ENCODE data around the gene ANO10. TPM values are rescaled to one million over a fixed set of nuclear protein-coding genes. Genes with fewer than 3 reads are reported as not detected.
"Not testable (repeated sequence)": the region's sequence is repeated elsewhere in the genome, so short reads cannot be mapped to it uniquely, and the experiment has no call there.

Gene ANO10
- total RNA-seq, 1 donor from 2014 or later, result 24.8 TPM

DNA sequence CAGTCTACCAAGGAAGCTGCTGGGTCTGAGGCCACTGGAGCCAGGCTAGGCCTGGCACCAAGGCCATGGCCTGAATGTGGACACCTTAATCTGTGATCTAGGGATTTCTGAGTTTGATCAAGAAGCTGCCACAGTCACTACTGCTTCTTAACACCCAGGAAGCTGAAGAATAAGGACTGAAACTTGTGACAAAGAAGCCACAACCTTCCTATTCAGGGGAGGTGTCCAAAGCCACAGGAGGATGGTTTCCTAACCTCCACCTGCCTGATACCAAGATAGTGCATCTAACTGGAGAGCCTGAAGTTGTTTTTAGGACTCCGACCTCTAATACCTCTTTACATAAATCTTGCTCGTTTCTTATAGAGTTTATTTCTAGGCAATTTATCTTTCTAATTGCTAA, 5.5 kb upstream of the ANO10 start:
- ATAC-seq, result no peak

DNA sequence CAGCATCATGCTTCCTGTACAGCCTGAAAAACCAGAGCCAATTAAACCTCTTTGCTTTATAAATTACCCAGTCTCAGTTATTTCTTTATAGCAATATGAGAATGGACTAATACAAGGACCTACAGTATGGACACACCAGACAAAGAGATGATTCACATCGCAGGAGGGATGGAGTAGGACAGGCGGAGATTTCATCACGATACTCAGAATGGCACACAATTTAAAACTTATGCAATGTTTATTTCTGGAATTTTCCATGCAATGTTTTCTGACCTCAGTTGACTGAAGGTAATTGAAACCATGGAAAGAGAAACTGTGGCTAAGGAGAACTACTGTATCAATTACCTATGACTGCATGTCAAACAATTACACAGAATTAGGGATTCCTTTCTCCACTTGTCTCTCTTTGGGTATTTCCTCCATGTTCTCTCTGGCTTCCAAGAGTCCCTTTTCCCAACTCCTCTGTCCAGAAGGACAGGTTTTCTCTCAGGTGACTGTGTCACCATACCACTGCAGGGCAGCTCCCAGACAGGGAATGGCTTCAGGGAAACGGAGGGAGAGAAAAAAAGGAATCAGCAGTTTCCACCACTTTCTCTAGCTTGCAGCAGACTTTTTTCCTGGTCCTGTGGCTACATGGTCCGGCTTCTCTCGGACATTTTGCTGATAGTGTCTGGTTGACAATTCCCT, 3.0 kb upstream of the ANO10 start:
- ATAC-seq, result no peak

DNA sequence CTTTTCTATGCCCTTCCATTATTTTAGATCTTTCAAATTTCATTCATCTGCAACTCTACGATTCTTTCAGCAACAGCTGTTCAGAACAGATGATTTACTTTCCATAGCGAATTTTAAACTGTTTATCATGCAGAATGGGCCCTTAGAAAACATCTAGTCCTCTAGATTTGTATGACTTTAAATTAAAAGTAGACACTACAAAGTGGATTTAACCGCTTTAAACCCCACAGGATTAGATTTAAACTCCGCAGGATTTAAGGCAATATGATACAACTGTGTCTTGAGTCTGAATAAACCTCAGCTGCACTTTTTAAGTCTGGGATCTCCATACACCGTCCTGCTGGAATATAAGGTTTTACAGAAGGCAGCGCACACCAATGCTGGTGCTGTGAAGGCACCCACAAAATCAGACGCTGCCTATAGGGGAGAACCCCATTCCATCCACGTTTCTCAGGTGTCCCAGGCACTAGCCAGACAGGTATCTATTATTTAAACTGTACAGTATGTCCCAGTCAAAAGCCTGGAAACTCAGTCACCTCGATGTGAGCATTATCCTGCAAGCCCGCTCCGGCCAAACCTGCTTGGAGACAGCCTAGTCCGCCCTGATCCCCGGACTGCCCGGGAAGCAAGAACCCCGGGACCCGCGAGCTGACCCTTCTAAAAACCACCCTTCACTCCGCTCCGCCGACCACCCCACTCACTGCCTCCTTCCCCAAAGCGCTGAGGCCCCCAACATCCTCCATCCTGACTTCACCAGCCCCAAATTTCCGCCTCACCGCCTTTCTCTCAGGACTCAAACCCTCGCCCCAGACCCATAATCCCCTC, 768 bp downstream of the ANO10 start:
- peak; percentile 11 for ATAC-seq

DNA sequence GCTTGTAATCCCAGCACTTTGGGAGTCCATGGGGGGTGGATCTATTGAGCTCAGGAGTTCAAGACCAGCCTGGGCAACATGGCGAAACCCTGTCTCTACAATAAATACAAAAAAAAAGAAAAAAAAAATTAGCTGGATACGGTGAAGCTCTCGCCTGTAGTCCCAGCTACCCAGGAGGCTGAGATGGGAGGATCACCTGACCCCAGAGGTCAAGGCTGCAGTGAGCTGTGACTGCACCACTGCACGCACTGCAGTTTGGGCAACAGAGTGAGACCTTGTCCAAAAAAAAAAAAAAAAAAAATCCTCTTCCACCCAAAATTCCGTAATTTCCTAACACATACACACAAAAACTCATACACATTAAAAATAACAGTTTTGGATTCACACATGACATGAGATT, 2.2 kb downstream of the ANO10 start:
- no peak for ATAC-seq

DNA sequence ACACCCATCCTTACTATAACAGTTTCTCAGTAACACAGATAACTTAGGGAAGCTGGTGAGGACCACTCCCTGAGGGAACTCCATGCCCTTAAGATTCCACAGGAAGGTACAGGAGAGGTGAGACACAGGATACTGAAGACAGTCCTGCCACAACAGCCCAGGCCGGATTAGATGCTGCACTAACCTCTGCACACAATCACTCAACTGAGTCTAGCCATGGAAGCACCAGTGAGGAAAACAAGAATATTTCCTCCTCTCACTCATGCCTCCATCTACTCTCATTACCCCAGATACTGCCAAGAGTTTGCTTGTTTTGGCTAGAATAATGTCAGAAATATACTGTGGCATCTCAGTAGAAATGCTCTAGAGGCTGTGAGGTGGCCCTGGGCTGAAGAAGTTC, 3.7 kb downstream of the ANO10 start:
- ATAC-seq, result no peak

DNA sequence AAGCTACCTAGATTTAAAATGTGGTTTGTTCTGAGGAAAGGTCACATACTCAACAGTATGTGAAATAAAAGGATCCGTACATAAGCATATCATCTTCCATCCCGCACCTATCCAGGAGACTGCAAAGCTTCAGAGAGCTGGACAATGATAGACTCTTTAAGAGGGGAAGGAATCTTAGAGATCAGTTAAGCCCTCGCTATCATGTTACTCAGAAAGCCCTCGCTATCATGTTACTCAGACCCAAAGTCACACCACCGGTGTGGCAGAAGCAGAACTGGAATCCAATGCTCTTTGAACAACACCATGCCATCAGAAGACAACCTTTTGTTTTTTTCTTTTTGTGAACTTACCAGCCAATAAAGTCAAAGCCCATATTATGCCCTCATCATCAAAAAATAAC, 5.8 kb downstream of the ANO10 start:
- ATAC-seq, result no peak

DNA sequence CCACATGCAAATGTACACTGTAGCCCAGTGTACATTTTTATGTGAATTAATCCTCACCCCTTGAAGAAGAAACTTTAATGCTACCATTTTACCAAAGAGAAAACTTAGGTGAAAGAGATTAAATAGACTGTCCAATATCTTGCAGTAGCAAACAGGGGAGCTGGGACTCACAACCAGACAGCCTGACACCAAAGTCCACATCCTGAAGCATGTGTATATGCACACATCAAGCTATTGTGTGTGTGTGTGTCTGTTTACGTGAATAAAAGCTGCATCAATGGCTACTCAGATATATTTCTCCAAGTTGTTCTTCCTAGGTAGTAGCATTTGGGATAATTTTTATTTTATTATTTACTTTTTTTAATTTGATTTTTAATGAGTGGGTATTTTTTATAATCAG, 6.7 kb downstream of the ANO10 start:
- ATAC-seq, result no peak

DNA sequence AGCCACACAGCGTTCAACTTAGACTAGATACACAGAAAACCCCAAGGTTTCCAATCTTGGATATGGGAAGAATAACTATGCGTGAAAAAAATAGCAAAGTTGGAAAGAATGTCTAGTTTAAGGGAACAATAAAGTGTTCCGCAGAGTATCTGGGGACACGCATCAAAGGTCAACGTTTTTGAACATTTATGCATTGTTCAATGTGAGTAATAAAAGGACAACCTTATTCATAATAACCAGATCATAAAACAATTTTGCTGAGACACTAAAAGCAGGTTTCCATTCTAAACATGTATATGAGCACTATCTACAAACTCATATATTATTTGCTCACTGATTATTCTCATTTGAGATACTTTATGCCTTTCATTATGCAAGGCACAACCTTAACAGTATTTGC, 7.8 kb downstream of the ANO10 start:
- ATAC-seq, result no peak

DNA sequence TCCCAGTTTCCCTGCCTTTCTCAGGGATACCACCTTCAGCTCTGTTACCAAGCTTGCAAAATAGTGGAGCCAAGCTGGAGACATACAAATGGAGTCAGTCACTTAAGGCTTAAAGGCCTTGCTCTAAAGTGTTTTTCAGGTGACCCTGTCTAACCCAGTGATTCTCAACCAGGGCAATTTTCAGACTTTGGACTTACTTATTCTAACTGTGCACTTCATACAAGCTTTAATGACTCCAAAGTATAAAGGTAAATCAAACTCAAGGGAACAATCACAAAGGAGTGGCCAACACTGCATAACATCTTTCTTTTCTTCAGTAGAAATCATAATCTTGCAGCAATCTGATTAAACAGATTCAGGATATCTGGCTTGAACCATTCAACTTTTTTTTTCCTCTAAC, 9.4 kb downstream of the ANO10 start:
- ATAC-seq, result no peak

DNA sequence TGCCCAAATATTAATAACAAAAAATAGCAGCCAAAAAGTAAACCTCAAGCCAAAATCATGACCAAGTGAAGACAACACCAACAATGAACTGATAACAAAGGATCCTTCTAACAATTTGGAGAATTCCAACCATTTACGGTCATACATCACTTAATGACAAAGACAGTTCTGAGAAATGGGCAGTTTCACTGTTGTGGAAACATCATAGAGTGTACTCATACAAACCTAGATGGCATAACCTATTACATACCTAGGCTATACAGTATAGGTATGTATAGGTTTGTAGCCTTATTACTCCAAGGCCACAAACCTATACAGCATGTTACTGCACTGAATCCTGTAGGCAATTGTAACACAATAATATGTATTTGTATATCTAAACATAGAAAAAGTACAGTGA, 12.4 kb downstream of the ANO10 start:
- ATAC-seq, result no peak

DNA sequence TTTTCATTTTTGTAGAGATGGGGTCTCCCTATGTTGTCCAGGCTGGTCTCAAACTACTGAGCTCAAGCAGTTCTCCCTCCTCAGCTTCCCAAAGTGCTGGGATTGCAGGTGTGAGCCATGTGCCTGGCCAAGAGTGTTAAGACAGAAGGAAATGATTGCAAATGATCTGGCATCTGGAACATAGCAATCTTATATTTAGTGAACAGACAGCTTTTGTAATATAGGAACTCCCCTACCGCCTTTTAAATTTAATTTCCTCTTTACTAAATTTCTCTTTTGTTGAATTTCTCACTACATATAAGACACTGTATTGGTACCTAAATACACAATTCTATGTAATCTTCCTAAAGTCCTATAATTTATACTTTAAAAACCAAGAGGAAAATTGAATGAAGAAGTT, 13.1 kb downstream of the ANO10 start:
- no peak for ATAC-seq

DNA sequence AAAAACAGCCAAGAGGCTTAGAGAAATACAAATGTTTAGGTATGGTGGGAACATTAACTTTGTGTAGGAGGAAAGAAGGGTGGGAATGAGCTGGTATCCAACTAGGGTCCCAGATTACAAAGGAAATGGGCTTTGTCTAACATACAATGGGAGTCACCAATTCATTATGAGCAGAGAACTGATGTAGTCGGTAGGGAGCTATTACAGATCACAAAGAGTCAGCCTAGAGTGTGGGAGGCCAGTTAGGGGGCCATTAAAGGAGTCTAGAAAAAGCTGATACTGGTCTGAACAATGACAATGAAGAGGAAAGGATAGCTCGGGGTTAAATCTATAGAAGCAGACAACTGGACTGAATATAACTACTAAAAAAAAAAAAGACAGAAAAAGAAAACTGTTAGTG, 15.5 kb downstream of the ANO10 start:
- ATAC-seq, result no peak

DNA sequence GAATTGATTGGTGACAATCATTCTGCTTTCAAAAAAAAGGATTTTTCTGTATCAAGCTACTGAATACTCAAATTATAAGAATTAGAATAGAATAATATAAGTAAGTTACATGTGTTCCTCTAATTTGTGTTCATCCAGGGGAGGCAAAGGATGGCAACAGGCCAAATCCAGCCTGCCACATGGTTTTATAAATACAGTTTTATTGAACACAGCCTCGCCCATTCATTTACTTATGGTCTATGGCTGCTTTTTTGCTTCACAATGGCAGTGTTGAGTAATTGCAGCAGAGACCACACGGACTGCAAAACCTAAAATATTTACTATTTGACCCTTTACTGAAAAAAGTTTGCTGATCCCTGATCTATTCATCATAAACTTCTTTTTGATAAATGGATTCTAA, 21.9 kb downstream of the ANO10 start:
- not testable (repeated sequence) for ATAC-seq

DNA sequence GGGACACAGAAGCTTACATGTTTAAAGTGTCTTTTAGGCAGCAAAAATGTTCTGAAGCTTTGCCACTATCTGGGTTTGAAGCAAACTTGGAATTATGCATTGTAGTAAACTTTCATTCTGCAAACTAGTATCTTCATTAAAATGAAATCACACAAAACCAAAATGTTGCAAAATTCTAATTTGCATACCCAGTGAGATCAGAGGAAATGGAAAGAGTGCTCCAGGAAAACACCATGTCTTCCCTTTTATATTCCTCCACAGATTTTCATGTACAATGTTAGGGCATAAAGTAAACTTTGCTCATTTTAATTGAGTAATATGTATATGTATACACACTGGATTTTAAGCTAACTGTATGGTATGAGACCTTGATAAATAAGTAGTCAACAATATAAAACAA, 23.9 kb downstream of the ANO10 start:
- no peak for ATAC-seq

DNA sequence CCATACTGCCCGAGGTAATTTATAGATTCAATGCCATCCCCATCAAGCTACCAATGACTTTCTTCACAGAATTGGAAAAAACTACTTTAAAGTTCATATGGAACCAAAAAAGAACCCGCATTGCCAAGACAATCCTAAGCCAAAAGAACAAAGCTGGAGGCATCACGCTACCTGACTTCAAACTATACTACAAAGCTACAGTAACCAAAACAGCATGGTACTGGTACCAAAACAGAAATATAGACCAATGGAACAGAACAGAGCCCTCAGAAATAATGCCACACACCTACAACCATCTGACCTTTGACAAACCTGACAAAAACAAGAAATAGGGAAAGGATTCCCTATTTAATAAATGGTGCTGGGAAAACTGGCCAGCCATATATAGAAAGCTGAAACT, 25.6 kb downstream of the ANO10 start:
- not testable (repeated sequence) for ATAC-seq

DNA sequence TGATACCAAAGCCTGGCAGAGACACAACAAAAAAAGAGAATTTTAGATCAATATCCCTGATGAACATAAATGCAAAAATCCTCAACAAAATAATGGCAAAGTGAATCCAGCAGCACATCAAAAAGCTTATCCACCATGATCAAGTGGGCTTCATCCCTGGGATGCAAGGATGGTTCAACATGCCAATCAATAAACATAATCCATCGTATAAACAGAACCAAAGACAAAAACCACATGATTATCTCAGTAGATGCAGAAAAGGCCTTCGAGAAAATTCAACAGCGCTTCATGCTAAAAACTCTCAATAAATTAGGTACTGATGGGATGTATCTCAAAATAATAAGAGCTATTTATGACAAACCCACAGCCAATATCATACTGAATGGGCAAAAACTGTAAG, 26.5 kb downstream of the ANO10 start:
- ATAC-seq, result not testable (repeated sequence)

DNA sequence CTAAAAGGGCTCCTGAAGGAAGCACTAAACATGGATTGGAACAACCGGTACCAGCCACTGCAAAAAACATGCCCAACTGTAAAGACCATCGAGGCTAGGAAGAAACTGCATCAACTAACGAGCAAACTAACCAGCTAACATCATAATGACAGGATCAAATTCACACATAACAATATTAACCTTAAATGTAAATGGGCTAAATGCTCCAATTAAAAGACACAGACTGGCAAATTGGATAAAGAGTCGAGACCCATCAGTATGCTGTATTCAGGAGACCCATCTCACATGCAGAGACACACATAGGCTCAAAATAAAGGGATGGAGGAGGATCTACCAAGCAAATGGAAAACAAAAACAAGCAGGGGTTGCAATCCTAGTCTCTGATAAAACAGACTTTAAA, 28.2 kb downstream of the ANO10 start:
- ATAC-seq, result not testable (repeated sequence)

DNA sequence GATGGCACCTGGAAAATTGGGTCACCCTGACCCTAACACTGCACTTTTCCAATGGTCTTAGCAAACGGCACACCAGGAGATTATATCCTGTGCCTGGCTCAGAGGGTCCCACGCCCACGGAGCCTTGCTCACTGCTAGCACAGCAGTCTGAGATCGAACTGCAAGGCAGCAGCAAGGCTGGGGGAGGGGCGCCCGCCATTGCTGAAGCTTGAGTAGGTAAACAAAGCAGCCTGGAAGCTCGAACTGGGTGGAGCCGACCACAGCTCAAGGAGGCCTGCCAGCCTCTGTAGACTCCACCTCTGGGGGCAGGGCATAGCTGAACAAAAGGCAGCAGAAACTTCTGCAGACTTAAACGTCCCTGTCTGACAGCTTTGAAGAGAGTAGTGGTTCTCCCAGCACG, 29.9 kb downstream of the ANO10 start:
- not testable (repeated sequence) for ATAC-seq

DNA sequence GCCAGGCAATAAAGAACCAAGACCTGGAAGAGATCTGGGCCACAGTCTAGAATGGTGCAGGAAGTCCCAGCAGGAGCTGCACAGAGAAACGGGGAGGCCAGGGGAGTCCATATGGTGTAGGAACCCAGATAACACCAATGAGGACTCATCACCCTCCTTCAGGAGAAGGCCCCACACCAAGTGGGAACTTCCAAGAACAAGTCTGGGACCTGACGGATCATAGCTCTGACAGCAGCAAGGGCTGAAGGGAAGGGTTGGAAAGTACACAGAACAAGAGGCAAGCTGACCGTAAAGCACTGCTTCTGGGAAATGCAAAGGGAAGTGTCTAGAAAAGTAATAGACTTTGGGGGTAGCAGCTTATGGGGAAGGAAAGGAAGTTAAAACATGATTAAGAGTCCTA, 34.5 kb downstream of the ANO10 start:
- ATAC-seq, result no peak

DNA sequence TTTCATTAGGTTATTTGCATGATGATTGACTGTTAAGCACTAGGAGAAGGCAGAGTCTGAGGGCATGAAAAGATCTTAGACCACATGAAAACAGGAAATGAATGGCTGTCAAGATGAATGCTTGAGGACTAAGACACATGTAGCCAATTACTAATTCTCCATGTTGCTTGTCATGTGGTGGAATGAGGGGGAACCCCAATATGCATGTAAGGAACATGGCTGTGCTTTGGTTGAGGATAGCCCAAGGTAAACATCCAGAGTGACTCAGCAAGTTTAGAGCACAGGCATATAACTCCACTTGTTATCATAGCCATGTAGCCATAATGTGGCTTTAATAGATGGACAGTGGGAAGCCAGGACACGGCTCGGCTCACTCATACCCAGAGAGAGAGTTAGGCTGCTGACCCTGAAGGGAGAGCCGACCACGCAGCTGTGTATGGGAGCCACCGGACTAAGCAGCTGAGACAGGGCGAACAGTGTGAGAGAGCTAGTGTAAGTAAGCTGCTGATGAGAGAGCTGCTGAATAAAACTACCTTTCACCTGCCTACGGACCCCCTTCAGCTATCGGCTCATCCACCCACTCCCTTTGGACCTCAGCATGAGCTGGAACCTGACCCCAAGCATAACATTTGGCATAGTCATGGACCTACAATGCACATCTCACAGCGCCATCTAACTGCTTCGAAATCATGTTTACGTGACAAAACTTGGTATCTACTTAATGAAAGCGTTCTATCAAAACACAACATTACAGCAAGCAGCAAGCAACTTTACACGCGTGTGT, 37.6 kb downstream of the ANO10 start:
- ATAC-seq, result no peak

DNA sequence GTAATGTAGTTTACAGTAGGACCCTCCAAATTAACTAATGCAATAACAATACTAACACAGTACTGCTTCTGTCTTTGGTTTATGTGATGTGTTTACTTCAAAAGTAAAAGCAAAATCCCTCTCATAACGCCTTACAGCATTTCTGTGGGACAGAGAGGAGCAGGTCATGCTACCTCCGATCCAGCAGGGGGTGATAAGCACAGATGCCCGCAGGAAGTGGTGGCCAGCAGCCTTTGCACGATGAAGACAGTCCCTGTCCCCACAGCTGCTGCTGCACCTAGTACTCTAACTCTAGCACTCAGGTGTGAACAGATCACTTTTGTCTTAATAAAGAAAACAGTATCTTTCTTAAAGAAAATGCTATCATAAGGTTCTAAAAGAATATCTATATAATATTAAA, 38.3 kb downstream of the ANO10 start:
- no peak for ATAC-seq

DNA sequence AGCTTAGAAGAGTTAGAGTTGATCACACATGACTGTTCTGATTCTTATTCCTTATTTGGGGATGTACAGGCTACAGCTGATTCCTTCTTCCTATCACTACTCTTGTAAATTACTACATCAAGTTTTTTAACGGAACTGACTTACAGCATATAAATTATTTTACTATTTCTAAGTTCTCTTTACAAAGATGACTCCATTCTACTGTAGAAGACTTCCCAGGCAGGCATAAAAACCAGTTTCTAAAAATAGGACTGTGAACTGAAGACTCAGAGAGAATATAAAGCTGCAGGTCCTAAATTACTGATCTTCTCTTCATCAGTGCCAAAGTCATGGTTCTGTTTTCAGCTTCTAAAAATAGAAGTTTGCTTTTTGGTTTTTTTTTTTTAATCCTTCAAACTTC, 38.9 kb downstream of the ANO10 start:
- no peak for ATAC-seq

DNA sequence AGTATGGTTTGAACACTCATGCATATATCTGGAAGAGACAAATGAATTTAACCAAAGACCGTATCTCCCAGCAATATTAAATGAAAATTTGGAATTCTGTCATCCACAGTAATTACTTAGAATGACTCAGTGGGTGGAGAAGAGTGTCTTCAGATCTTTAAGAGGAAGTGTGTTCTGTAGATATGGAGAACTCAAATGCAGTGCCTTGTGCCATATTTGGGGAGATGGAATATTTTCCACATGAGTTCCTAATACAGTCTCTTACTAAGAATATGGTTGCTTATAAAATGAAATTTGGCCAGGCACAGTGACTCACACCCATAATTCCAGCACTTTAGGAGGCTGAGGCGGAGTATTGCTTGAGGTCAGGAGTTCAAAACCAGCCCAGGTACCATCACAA, 40.5 kb downstream of the ANO10 start:
- ATAC-seq, result no peak

DNA sequence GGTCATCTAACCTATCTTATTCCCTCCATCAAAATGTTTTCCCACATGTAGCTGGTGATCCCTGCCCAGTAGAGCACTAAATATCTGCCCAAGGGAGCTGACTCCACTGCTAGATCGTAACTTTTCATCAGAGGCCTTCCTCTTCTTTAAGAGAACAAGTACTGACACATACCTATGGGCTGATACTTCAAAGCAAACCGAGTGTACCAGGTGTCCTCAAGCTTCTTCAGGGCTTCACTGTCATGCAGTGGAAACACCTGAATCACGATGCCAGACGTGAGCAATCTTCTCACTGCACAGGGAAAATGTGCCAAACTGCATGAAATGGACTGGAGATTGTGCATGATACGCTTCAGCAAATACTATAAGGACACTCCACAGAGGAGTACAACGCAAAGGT, 41.6 kb downstream of the ANO10 start:
- peak; percentile 77 for ATAC-seq

Data from esophagus mucosa (tissue), 1 donor.